Muscle of arm (tissue), 12 donors: ENCODE measurements around the gene SGTB. TPM values are rescaled to one million over a fixed set of nuclear protein-coding genes. Genes with fewer than 3 reads are reported as not detected.
"Not testable (repeated sequence)": the region's sequence is repeated elsewhere in the genome, so short reads cannot be mapped to it uniquely, and the experiment has no call there.

Experiments
- DNase-seq: peaks from one replicate; pipeline ENCODE4 v3.0.0-alpha.2; 2013
- polyA plus RNA-seq, 12 donors: library from polyadenylated mRNA; unstranded; fragments of 120-200 nt; gene quantifications; one replicate each; pipeline ENCODE4 v1.2.1, GENCODE V29; 2013; ENCODE audit not compliant: insufficient read length in 12 of 12

Gene SGTB
- polyA plus RNA-seq, 12 donors = 7.7 to 13.1 (median 11.0) TPM; not detected in 1

DNA sequence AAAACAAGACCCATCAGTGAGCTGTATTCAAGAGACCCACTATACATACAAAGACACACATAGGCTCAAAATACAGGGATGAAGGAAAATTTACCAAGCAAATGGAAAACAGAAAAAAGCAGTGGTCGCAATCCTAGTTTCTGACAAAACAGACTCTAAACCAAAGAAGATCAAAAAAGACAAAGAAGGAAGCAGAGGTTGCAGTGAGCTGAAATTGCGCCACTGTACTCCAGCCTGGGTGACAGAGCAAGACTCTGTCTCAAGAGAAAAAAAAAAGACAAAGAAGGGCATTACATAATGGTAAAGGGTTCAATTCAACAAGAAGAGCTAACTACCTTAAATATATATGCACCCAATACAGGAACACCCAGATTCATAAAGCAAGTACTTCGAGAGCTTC is 45.9 kb downstream of the SGTB start:
- not testable (repeated sequence) for DNase-seq

DNA sequence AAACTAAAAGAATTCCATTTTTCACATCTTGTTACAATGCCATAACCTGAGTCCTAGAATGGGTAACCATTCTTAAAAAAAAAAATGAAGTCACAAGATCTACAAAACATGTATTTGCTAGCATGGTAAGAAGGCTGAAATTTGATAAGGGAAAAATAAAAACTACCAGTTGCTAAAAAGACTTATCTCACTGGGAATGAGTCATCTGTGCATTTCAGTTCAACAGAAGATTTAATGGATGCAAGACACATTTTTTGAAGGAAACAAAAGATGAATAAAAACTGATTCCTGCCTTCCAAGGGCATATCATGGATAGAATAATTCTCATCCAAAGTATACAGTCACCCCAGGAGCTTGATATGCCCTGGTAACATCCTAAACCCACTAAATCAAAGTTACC is 47.2 kb downstream of the SGTB start:
- no peak for DNase-seq

DNA sequence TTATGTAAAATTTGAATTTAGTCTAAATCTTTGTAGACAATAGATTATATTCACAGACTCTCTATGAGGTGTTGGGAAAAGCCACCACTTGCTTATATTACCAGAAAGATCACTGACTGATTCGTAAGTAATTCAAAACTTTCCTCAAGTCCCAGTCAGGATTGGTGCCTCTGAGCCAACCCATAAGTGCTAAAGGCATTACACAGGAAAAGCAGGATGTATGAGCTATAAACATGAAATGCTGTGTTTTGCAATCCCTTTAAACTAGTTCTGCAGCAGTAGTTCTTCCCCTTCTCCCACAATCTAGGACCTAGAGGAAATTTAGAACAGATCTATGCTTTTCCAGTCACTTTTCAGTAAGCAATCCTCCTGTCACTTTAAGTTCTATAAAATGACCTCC is 49.1 kb downstream of the SGTB start:
- no peak for DNase-seq

DNA sequence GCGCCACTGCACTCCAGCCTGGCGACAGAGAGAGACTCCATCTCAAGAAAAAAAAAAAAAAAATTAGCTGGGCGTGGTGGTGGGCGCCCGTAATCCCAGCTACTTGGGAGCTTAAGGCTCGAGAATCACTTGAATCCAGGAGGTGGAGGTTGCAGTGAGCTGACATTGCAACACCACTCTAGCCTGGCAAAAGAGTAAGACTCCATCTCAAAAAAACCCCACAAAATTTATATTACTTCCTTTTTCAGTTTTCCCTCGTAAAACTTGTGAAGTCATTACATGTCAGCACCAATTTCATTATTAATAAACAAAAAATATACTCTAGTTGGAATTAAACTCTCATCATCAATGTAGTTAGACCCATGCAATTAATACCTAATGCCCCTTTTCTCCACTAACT is 53.2 kb downstream of the SGTB start:
- DNase-seq = no peak

DNA sequence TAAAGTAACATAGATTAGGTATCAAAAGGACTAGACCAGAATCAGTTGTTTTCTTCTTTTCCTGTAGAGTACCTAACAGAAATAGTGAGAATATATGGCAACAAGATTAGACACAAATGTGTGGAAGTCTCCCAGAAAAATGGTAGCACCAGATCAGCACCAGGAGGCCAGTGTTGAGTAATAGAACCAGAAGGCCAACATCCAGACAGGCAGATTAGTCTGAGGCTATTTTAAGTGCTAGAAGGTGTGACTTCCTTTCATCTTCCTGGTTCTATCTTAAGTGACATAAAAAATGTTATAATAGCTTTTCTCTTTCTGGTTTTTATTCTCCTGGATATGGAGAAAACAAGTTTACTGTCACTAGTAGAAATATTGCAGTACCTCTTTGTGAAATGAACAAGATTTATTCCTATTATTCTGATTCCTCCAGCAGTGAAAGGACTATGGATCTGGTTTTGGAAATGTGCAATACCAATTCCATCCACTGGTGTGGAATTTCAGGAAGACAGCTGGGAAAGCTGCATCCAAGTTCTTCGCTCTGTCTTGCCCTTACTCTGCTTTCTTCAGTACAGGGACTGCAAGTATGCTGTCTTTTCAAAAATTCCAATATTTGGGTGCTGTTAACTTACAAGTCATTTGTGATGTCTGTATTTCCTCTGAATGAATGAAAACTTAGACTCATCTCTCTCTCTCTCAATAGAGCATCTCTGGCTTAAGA is 57.9 kb downstream of the SGTB start:
- DNase-seq = peak; percentile 1

DNA sequence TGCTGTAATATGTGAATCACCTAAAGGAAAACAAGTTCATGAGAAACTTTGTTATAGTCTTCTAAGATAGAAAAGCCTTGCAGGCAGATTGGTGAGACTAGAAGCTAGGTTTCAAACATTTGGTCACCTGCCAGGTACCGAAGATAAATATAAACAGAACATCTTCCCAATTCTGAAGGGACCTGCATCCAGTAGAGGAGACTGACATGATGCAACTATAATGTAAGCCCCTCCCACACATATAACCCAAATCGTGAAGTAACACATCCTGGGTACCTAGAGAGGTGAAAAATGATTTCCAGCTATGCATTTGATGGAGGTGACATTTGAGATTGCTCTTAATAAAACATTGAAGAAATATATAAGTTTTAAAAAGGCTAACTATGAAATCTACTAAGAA is 67.2 kb downstream of the SGTB start:
- DNase-seq = no peak

DNA sequence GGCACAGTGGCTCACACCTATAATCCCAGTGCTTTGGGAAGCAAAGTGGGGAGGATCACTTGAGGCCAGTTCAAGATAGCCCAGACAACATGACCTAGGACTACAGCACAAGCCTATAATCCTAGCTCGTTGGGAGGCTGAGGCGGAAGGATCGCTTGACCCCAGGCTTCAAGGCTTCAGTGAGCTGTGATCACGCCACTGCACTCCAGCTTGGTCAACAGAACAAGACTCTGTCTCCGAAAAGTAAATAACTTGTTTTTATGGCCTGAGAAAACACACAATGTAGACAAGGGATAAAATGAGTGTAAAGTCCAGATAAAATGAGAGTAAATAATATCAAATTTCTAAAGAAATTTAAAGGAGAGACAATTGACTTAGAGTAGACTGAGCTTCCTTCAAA is 70.8 kb downstream of the SGTB start:
- no peak for DNase-seq

DNA sequence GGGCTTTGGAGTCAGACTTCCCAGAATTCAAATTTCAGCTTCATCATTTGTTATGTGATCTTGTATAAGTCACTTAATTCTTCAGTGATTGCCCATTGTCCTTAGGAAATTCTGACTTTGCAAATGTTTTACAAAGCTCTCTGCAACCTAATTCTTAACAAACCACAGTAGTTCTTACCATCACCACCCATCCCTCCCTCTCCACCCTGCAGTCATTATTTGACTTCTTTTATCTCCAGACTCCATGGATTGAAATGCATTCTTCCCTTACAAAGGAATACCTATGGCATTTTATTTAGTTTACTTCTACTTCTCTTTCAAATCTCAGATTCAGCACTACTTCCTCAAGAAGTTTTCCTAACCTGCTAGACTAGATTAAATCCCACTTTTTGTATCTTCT is 74.0 kb downstream of the SGTB start:
- DNase-seq = no peak

DNA sequence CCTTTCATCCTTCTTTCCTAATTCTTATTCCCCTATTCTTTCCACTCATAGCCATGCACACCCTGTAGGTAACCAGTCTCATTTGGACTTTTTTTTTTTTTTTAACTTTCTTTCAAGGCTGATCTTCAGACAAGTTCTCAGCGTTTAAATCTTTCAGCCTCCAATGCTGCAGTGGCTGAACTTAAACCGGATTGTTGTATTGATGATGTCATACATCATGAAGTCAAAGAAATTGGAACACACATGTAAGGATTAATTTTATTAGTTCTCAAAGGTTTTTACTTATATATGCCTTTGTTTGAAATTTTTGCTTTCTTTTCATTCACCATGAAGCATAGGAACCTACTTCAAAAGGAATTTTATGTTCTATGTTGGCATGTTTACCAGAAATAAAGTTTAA is 75.0 kb downstream of the SGTB start:
- DNase-seq = no peak

DNA sequence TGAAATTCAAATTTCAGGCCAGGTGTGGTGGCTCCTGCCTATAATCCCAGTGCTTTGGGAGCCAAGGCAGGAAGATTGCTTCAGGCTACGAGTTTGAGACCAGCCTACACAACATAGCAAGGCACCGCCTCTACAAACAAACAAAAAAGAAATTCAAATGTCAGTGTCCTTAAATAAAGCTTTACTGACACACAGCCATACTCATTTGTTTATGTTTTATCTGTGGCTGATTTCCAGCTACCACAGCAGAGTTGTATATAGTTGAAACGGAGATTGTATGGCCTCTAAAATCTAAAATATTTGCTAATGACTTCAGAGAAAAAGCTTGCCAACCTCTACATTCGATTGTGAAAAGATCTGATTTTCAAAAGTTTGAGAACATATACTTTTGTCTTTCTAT is 81.7 kb downstream of the SGTB start:
- no peak for DNase-seq

DNA sequence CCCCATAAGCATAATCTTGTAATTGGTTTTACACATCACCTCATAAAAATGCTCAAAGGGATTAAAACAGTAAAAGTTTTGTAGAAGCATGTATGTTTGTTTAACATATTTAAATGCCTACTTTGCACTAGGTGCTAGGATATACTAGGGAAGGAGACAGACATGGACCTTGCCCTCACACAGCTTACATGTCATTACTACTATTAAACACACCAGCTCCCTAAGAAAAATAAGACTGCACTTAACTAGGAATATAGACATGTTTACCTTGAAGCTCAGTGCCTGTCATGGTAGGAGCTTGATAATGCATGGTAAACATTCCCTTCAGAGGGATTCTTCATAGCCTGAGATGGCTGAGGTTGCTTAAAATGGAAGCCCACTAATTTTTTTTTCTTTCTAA is 90.9 kb downstream of the SGTB start:
- no peak for DNase-seq

DNA sequence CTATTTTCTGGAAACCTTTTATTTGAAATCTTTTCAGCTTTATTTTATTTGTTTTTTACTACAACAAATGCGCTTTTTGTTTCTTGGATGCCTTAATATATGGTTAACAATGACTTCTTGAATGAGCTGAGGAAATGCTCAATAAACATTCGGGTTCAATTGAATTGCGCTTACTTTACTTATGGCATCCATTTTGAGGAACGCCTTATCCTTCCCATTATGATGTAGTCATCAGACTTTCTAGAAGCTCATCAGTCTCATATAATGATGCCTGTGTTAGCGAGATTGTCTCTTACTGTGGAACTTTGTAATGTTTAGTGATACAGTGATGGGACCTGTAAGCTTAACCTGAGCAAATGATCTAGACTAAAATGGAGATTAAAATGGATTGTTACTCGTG is 96.2 kb downstream of the SGTB start:
- DNase-seq = no peak

DNA sequence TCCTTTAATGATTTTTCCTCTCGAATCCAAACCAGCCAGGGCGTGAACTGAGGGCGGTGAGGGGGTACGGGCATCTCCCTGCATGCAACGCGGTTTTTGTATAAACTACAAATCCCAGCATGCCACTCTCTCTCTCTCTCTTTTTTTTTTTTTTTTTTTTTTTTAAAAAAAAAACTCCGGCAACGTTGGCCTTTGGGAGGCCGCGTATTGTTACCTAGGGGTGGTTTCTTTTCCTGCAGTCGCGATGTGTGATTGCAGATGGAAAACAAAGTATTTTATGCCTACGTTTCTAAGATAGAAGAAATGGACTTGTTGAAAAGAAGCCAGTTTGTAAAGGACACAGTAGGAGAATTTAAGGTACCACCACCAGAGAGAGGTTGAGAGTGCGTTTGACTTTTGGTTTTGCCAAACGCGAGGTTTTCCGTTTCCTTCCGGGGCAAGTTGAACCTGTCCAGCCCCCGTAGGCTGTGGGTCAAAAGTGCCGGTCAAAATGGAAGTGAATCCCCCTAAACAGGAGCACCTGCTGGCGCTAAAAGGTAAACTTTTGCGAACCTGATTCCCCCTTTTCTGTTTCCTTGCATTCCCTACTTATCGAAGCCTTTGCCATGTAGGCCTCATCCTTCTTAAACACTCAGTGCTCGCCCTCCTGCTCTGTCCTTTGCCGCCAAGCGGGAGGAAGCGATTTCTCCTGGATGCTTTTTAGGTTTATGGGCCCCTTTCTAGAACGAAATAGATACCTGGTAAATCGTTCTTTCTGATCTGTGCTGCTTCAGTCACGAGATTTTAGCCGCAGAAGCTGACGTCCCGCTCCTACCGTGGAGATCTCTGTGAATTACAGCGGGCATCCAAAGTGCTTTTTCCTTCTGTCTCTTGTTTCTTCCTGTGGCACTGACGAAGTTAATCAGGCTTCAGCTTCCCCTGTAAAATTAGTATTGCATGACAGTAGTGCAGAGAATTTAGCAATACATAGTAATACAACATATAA is 97.0 kb downstream of the SGTB start, which contains the start of the genes SHLD3 and TRAPPC13:
TSS of gene SHLD3 (plus strand) at position 457 of the 985 bp plus-strand sequence. CDS start 4,561 bp downstream, outside the sequence.
TSS of gene TRAPPC13 (plus strand) at position 457 of the 985 bp plus-strand sequence. CDS start at position 491, 34 bp downstream.
- peak; percentile 93 for DNase-seq

DNA sequence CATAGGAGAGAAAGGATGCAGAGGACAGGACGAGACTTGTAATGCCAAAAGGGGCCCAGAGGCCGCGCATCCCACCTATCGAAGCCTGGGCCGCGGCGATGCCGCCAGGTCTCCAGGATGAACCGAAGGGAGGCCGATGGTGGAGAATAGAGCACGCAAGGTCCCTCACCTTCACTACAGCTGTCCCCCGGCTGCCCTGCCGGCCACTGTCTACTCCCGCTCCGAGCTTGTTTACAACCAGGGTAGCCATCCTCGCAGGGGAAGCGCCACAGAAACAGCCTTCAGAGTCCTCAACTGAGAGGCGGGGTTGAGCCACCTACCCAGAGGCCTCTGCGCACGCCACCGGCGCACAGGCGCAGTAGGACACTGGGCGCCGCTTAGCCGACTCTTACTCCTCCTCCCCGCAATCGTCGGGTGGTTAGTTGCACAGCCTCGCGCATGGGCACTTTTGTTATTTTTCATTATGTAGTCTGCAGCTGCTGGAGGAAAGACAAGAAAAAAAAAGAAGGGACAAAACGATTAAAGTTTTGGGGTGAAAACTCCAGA is 97.8 kb downstream of the SGTB start, which contains the start of gene TRIM23:
TSS of gene TRIM23 (minus strand) at position 309 of the 546 bp plus-strand sequence. CDS start at position 250, 59 bp downstream.
- DNase-seq = peak; percentile 95

DNA sequence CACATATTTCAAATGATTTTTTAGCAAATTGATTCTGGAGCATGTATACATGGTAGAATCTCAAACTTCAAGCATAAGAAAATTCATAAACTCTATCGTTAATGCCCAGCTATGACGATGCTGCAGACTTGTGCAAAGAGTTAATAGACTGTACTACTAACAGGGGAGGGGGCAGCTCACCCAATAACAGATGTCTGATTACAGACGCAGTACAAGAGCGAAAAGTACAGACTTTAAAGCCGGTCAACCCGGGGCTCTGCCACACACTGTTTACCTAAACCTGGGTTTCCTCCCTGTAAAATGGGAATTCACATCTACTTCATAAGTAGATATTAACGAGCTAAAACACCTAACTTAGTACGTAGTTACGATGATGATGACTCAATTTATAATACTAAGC is 98.4 kb downstream of the SGTB start:
- DNase-seq = no peak

DNA sequence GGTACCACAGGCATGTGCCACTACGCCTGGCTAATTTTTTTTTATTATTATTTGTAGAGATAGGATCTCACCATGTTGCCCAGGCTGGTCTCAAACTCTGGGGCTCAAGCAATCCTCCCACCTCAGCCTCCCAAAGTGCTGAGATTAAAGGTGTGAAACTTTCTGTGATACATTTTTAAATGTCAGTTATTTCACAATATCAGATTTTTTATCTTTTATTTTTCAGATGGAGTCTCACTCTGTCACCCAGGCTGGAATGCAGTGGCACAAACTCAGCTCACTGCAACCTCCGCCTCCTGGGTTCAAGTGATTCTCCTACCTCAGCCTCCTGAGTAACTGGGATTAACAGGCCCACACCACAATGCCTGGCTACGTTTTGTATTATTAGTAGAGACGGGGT is 99.9 kb downstream of the SGTB start:
- DNase-seq = not testable (repeated sequence)

DNA sequence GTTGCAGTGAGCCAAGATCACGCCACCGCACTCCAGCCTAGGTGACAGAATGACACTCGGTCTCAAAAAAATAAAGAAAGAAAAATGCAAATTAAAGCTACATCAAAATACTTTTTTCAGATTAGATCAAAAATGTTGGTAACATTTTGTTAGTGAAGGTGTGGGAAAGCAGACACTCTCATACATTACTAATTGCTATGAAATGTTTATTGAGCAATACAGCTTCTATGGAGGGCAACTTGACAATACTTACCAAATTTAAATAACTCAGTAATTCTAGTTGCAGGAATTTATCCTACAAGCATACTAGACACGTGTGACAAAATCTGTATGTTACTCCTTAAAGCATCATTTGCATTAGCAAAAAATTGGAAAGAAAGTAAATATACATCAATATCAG is 101.9 kb downstream of the SGTB start:
- no peak for DNase-seq

Other genes with a start within 250 kb of the SGTB start
- gene ADAMTS6, start 240.2 kb downstream of the SGTB start, polyA plus RNA-seq = 1 to 10 TPM in 9 of 12 donors, under 1 TPM in 2, not detected in 1; 0.93 to 2.6 (median 1.6) TPM
- gene CENPK, start 158.9 kb downstream of the SGTB start, polyA plus RNA-seq = 10 to 100 TPM in 10 of 12 donors, 1 to 10 TPM in 1, not detected in 1; 5.6 to 33.2 (median 17.1) TPM
- gene PPWD1, start 158.8 kb downstream of the SGTB start, polyA plus RNA-seq = 10 to 100 TPM in 11 of 12 donors, not detected in 1; 28.8 to 83.8 (median 50.6) TPM
- 10 to 100 TPM in 11 of 12 donors, not detected in 1; 12.3 to 23.2 (median 21.1) TPM for gene TRIM23, start 97.8 kb downstream of the SGTB start, polyA plus RNA-seq
- 1 to 10 TPM in 10 of 12 donors, not detected in 2; 2.2 to 4.0 (median 3.3) TPM for gene SHLD3, start 97.1 kb downstream of the SGTB start, polyA plus RNA-seq
- 10 to 100 TPM in 11 of 12 donors, not detected in 1; 17.6 to 29.7 (median 22.1) TPM for gene TRAPPC13, start 97.1 kb downstream of the SGTB start, polyA plus RNA-seq
- 10 to 100 TPM in 10 of 12 donors, 1 to 10 TPM in 1, not detected in 1; 5.7 to 24.7 (median 20.7) TPM for gene NLN, start 96 bp upstream of the SGTB start, polyA plus RNA-seq
- gene ERBIN, start 204.5 kb upstream of the SGTB start, polyA plus RNA-seq = 10 to 100 TPM in 11 of 12 donors, not detected in 1; 44.6 to 92.4 (median 54.2) TPM